ENCODE data around the gene LIMK1.

DNA sequence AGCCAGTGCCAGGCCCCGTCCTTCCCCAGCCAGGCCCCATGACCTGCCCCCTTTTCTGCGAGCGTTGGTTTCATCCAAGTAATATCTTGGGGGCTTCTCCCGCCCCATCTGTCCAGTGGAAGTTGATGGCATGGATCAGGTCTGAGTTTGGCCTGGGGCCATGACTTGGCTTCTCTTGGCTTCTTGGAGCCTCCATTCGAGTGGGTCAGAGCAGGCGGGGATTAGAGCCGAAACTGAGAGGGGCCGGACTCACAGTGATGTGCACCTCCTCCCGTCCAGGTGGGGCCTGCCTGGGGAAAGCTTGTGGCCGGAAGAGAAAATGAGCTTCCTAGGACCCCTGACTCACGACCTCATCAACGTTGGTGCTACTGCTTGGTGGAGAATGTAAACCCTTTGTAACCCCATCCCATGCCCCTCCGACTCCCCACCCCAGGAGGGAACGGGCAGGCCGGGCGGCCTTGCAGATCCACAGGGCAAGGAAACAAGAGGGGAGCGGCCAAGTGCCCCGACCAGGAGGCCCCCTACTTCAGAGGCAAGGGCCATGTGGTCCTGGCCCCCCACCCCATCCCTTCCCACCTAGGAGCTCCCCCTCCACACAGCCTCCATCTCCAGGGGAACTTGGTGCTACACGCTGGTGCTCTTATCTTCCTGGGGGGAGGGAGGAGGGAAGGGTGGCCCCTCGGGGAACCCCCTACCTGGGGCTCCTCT is 15.1 kb upstream of the LIMK1 start:
- TF ChIP-seq, protein P1, sequence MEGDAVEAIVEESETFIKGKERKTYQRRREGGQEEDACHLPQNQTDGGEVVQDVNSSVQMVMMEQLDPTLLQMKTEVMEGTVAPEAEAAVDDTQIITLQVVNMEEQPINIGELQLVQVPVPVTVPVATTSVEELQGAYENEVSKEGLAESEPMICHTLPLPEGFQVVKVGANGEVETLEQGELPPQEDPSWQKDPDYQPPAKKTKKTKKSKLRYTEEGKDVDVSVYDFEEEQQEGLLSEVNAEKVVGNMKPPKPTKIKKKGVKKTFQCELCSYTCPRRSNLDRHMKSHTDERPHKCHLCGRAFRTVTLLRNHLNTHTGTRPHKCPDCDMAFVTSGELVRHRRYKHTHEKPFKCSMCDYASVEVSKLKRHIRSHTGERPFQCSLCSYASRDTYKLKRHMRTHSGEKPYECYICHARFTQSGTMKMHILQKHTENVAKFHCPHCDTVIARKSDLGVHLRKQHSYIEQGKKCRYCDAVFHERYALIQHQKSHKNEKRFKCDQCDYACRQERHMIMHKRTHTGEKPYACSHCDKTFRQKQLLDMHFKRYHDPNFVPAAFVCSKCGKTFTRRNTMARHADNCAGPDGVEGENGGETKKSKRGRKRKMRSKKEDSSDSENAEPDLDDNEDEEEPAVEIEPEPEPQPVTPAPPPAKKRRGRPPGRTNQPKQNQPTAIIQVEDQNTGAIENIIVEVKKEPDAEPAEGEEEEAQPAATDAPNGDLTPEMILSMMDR (IDR thresholded peaks at IDR 0.05; ENCODE audit: low read depth, low read length), result no peak
- no peak for TF ChIP-seq EZH2phosphoT487 (IDR thresholded peaks at IDR 0.05; ENCODE audit: low read depth)
